GM12891 (cell line): ENCODE data around the gene TSR1.

Experiments used
- PAX5 ChIP-seq: IDR thresholded peaks from 2 replicates; pipeline ENCODE4 v1.6.1; 2011; ENCODE audit warnings: low read length, moderate library complexity, mild to moderate bottlenecking; ENCODE audit not compliant: insufficient read depth, severe bottlenecking
- POLR2A ChIP-seq: IDR thresholded peaks from 2 replicates; pipeline ENCODE4 v1.6.1; 2011; ENCODE audit warnings: low read depth, low read length, control low read depth
- POLR2AphosphoS5 ChIP-seq: IDR thresholded peaks from 2 replicates; pipeline ENCODE4 v1.6.1; 2011; ENCODE audit warnings: low read depth, low read length, control low read depth
- POU2F2 ChIP-seq: IDR thresholded peaks from 2 replicates; pipeline ENCODE4 v1.6.1; 2011; ENCODE audit warnings: low read depth, mild to moderate bottlenecking, control low read depth, low read length, moderate library complexity
- SPI1 ChIP-seq: IDR thresholded peaks from 2 replicates; pipeline ENCODE4 v1.6.1; 2011; ENCODE audit warnings: low read depth, low read length, control low read depth
- TAF1 ChIP-seq: IDR thresholded peaks from 2 replicates; pipeline ENCODE4 v1.6.1; 2011; ENCODE audit warnings: low read depth, low read length, control low read depth

DNA sequence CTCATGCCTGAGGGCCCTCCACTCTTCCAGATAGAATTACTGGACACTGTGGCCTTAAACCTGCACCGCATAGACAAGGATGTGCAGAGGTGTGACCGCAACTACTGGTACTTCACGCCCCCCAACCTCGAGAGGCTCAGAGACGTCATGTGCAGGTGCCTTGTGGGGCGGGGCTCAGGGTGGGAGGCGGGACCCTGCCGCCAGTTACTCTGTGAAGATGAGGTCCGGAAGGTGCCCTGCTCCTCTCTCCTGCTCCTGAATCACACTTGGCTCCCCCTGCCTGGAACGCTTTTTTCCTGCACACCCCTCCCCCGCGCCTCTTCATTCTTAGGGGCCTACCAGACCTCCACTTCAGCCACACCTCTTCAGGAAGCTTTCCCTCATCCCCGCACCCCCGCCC lies 39.9 kb upstream of the TSR1 start:
- TF ChIP-seq SPI1, result no peak
- no peak for TF ChIP-seq POLR2A
- TF ChIP-seq TAF1, result no peak
- no peak for TF ChIP-seq POLR2AphosphoS5
- TF ChIP-seq PAX5, result no peak
- no peak for TF ChIP-seq POU2F2
